SK-N-MC (cell line): Measurements from ENCODE around the gene PARD3B.

Experiments used
- EZH2 ChIP-seq: fragments of 200-600 bp; sonication (generic); IDR thresholded peaks from one replicate; pipeline ENCODE4 v1.6.1; 2017; ENCODE audit warnings: antibody characterized with exemption
- POLR2AphosphoS5 ChIP-seq: IDR thresholded peaks from 2 replicates; pipeline ENCODE4 v1.6.1; 2012; ENCODE audit warnings: mild to moderate bottlenecking, low read depth, low read length, borderline replicate concordance

- TF ChIP-seq EZH2 (no peak), POLR2AphosphoS5 (no peak)
Observed at GRCh38 chr2:204964414-204964813, 419.1 kb downstream of the PARD3B start.
